ENCODE data around the gene PIK3CA.

The PIK3CA gene

DNA sequence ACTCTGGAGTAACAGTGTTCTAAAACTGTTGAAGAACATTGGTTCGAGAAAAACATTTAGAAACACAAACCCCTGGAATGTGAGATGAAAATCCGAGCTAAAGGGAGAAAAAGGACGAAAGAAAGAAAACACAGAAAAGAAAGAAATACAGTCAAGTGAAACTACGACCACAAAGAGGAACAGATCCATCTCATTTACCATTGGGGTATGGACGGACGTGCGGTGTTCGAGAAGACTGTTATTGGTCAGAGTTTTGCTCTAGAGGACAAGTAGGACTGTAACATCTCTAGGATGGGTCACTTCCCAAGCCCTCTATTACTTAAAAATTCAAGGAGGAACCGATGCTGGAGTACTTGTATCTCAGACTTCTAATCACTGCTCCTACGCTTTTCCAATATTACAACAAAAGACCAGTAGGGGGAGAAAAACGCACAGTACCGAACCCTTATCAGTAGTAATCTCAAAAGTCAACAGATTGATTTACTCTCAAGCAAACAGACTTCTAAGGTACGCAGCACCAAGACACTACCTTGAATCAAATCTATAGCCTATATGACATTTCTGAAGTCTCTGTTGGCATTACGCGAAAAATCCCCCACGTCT is 1.1 kb upstream of the PIK3CA start:
- ChIA-PET CTCF (interaction anchor here (1.0 to 3.4 kb wide), 6 partner anchors 10 to 64 kb away, joined by 3 to 13 read pairs (median 6); no protein-coding TSS in a partner anchor), POLR2A (no interaction called here)
- TF ChIP-seq, protein P1, sequence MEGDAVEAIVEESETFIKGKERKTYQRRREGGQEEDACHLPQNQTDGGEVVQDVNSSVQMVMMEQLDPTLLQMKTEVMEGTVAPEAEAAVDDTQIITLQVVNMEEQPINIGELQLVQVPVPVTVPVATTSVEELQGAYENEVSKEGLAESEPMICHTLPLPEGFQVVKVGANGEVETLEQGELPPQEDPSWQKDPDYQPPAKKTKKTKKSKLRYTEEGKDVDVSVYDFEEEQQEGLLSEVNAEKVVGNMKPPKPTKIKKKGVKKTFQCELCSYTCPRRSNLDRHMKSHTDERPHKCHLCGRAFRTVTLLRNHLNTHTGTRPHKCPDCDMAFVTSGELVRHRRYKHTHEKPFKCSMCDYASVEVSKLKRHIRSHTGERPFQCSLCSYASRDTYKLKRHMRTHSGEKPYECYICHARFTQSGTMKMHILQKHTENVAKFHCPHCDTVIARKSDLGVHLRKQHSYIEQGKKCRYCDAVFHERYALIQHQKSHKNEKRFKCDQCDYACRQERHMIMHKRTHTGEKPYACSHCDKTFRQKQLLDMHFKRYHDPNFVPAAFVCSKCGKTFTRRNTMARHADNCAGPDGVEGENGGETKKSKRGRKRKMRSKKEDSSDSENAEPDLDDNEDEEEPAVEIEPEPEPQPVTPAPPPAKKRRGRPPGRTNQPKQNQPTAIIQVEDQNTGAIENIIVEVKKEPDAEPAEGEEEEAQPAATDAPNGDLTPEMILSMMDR (IDR thresholded peaks at IDR 0.05; ENCODE audit: control extremely low read depth, extremely low read depth, low read depth, missing control alignments): peak; percentile 54
- DNase-seq (ENCODE audit: extremely low spot score): peak; percentile 60

DNA sequence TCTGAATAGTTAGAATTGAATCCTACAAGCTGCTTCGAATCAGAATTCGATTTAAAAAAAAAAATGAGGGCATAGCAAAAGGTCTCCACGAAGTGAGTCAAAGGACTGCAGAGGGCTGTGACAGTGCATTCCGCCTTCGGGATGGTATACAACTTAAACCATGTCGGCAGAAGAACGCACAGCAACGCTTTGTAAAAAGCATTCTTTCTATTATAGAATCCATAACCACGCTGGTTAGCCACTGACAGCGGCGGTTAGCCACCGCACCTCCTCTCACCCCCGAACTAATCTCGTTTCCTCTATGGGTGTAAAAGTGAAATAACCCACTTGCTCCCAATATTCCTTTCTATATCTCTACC is 664 bp upstream of the PIK3CA start:
- DNase-seq (ENCODE audit: extremely low spot score): no peak
- TF ChIP-seq, protein P1 (IDR thresholded peaks at IDR 0.05; ENCODE audit: control extremely low read depth, extremely low read depth, low read depth, missing control alignments): no peak
- ChIA-PET POLR2A (interaction anchor here (0.6 to 1.2 kb wide), 6 partner anchors 37 to 1328 kb away, joined by 3 to 13 read pairs (median 4); no protein-coding TSS in a partner anchor), CTCF (interaction anchor here (1.0 to 3.4 kb wide), 6 partner anchors 10 to 63 kb away, joined by 3 to 13 read pairs (median 6); no protein-coding TSS in a partner anchor)

DNA sequence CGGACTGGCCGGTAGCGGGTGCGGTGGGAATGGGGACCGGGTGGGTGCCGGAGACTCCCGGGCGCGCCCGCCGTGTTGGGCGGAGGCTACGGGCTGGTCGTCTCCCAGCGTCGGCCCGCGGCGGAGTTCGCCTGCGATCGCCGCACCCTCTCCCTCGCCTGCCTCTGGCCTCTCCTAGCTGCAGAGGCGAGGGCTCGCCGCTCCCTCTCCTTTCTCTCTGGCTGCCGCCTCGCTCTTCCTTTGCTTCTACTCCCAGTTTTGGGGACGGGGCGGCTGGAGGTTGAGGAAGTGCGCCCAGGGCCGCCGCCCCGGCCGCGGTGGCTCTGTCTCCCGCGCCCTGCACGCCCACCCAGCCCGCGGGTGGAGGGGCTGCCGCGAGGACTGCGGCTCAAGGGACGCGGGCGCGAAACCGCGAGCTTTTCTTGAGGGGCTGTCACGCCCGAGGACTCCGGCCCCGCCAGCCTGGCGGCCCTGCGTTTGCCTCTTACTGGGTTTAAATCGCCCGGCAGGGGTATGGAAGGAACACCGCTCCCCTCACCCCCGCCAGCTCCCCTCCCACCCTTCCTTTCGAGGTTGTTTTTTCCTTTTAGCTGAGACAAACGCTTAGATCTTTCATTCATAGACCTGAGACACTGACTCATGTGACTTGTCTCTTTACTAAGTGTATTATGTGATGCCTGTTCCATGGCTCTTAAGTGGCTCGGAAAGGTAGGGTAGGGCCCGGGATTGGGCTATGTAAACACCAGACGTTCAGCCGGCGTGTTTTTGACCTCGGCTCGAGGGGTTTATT is 654 bp downstream of the PIK3CA start:
- ChIA-PET POLR2A (interaction anchor here (0.9 to 1.2 kb wide), 3 partner anchors 82 to 103 kb away, joined by 3 to 4 read pairs (median 3); no protein-coding TSS in a partner anchor), CTCF (interaction anchor here (0.9 to 3.4 kb wide), 14 partner anchors 11 to 158 kb away, joined by 3 to 13 read pairs (median 5); no protein-coding TSS in a partner anchor)
- peak; percentile 33 for DNase-seq (ENCODE audit: extremely low spot score)
- TF ChIP-seq, protein P1 (IDR thresholded peaks at IDR 0.05; ENCODE audit: control extremely low read depth, extremely low read depth, low read depth, missing control alignments): no peak

DNA sequence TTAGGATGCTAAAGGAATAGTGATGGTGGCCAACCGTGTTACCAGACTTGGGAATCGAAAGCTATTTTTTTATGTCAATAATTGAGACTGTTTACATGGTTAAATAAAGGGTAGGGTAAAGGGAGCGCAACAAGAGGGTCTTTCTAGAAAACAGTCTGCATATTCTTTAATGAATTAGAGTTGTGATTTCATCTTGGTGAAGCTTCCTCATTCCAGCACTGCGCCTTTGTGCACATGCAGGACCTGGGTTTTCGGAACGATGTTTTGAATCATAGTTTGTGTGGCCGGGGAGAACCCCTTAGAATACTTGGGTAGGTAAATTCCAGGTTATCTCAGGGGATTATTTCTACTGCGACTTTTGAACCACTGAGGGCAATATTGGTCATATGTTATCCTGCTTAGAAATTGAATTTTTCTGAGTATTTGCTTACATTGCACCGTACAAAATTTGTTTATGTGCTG is 1.3 kb downstream of the PIK3CA start:
- CTCF ChIA-PET: interaction anchor here (1.0 to 2.0 kb wide), 8 partner anchors 13 to 157 kb away, joined by 3 to 6 read pairs (median 4); no protein-coding TSS in a partner anchor
- peak; percentile 37 for DNase-seq (ENCODE audit: extremely low spot score)
- POLR2A ChIA-PET: interaction anchor here (0.9 kb wide), 2 partner anchors 83 to 85 kb away, joined by 3 read pairs; no protein-coding TSS in a partner anchor

DNA sequence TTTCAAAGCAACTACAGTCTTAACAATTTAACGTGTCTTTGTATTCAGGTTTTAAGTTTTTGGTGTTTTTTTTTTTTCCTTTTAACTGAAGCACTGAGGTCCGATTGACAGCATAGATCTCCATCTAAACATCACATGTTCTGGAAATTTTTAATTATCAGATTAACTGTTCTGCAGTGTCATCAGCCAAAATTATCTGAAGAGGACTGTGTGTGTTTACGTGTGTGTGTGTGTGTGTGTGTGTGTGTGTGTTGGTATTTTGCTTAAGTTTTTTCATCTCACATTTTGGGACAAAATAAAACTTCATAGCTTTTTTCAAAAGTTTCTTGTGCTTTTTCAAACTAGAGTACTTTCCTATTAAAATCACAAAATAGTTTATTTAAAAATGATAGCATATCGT is 1.8 kb downstream of the PIK3CA start:
- DNase-seq (ENCODE audit: extremely low spot score): no peak
- ChIA-PET CTCF (interaction anchor here (1.0 to 2.0 kb wide), 9 partner anchors 13 to 156 kb away, joined by 3 to 6 read pairs (median 5); no protein-coding TSS in a partner anchor), POLR2A (interaction anchor here (0.9 kb wide), 2 partner anchors 83 to 86 kb away, joined by 3 read pairs; no protein-coding TSS in a partner anchor)
- TF ChIP-seq, protein P1 (IDR thresholded peaks at IDR 0.05; ENCODE audit: control extremely low read depth, extremely low read depth, low read depth, missing control alignments): no peak

More for the DNA sequence above, 1.3 kb downstream of the PIK3CA start:
- TF ChIP-seq, protein P1 (IDR thresholded peaks at IDR 0.05; ENCODE audit: control extremely low read depth, extremely low read depth, low read depth, missing control alignments): no peak

DNA sequence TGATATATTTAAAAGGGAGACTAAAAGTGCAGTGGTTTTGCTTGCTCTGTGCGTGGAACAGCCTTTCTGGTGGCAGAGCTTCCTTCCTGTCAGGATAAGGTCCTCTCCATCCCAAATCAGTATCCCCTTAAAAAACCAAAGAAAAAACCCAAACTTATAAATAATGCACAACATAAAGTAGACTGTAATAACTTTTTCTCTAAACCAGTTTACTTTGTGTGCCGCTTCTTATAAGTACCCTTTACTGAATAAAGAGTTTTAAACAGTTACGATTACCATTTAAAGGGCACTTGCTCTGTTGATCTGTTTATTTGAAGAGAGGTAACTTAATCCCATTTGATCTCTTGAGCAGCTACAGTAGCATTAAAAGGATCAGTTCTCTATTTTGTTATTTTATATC is 2.5 kb downstream of the PIK3CA start:
- no peak for DNase-seq (ENCODE audit: extremely low spot score)
- CTCF ChIA-PET: interaction anchor here (1.1 to 1.9 kb wide), 2 partner anchors 9 to 135 kb away, joined by 4 to 5 read pairs; no protein-coding TSS in a partner anchor
- POLR2A ChIA-PET: interaction anchor here (0.8 kb wide), 1 partner anchor 76 kb away, joined by 4 read pairs; no protein-coding TSS in a partner anchor
- TF ChIP-seq, protein P1 (IDR thresholded peaks at IDR 0.05; ENCODE audit: control extremely low read depth, extremely low read depth, low read depth, missing control alignments): no peak

Data from GM10248 (cell line).